Measurements from ENCODE around the gene CTCF.

The CTCF gene

GRCh38 chr16:67661101-67661761, 98.9 kb downstream of the CTCF start:
- H3K4me3 ChIP-seq (ENCODE audit: low read length), result peak overlapping the region; percentile 42
- TF ChIP-seq CTCF (IDR thresholded peaks at IDR 0.05; ENCODE audit: insufficient read depth, low read depth, low read length, missing control alignments), result no peak
- peak; percentile 61 for DNase-seq (ENCODE audit: low read depth)

DNA sequence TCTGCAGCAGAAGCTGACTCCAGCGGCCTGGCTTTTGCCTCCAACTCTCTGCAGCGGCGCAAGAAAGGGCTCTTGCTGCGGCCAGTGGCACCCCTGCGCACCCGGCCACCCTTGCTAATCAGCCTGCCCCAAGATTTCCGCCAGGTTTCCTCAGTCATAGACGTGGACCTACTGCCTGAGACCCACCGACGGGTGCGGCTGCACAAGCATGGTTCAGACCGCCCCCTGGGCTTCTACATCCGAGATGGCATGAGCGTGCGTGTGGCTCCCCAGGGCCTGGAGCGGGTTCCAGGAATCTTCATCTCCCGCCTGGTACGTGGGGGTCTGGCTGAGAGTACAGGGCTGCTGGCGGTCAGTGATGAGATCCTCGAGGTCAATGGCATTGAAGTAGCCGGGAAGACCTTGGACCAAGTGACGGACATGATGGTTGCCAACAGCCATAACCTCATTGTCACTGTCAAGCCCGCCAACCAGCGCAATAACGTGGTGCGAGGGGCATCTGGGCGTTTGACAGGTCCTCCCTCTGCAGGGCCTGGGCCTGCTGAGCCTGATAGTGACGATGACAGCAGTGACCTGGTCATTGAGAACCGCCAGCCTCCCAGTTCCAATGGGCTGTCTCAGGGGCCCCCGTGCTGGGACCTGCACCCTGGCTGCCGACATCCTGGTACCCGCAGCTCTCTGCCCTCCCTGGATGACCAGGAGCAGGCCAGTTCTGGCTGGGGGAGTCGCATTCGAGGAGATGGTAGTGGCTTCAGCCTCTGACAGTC, 99.7 kb downstream of the CTCF start:
- H3K4me3 ChIP-seq (ENCODE audit: low read length), result no peak overlapping the region
- DNase-seq (ENCODE audit: low read depth), result no peak
- no peak for TF ChIP-seq CTCF (IDR thresholded peaks at IDR 0.05; ENCODE audit: insufficient read depth, low read depth, low read length, missing control alignments)

DNA sequence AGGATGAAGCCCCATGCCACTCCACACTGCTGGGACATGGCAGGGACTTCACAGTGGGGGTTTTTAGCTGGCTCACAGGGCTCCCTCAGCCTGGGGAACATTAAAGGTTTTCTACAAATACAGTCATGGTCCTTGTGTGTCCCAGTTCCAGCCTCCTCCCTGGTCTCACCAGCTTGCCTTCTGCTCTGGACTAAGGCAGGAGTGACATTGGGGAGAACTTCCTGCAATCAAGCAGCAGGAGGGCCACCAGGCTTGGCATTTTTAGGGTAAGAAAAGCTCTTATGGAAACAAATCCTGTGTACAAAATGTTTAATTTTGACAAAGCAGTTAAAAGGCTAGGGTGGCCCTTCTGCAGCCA, 100.3 kb downstream of the CTCF start:
- TF ChIP-seq CTCF (IDR thresholded peaks at IDR 0.05; ENCODE audit: insufficient read depth, low read depth, low read length, missing control alignments), result no peak
- H3K4me3 ChIP-seq (ENCODE audit: low read length), result no peak overlapping the region
- no peak for DNase-seq (ENCODE audit: low read depth)

- H3K4me3 ChIP-seq (ENCODE audit: low read length), result no peak overlapping the region
- TF ChIP-seq CTCF (IDR thresholded peaks at IDR 0.05; ENCODE audit: insufficient read depth, low read depth, low read length, missing control alignments), result peak; percentile 26
- DNase-seq (ENCODE audit: low read depth), result no peak
Observed at GRCh38 chr16:67663151-67663876, 101.0 kb downstream of the CTCF start.

DNA sequence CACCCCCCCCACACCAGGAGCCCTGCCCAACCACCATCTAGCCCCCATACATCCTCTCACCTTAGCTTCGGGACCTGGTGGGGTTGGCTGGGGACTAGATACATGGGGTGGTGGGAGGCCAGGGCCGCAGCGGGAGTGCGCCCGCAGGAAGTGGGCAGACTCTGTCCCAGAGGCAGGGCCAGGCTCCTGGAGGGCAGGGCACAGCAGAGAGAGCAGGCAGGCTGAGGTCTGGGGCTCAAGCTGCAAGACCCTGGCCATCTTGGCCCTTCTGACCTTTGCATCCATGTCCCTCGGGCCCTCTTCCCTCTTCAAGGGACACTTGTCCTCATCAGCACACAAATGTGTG, 101.5 kb downstream of the CTCF start:
- no peak overlapping the region for H3K4me3 ChIP-seq (ENCODE audit: low read length)
- DNase-seq (ENCODE audit: low read depth), result no peak
- TF ChIP-seq CTCF (IDR thresholded peaks at IDR 0.05; ENCODE audit: insufficient read depth, low read depth, low read length, missing control alignments), result no peak

- no peak for DNase-seq (ENCODE audit: low read depth)
- no peak overlapping the region for H3K4me3 ChIP-seq (ENCODE audit: low read length)
- no peak for TF ChIP-seq CTCF (IDR thresholded peaks at IDR 0.05; ENCODE audit: insufficient read depth, low read depth, low read length, missing control alignments)
Observed at GRCh38 chr16:67664258-67664657, 101.9 kb downstream of the CTCF start.

Measured in epithelial cell of esophagus (primary cell).